ENCODE data around the gene FDX1.
"Not testable (repeated sequence)": the region's sequence is repeated elsewhere in the genome, so short reads cannot be mapped to it uniquely, and the experiment has no call there.

FDX1 gene, protein sequence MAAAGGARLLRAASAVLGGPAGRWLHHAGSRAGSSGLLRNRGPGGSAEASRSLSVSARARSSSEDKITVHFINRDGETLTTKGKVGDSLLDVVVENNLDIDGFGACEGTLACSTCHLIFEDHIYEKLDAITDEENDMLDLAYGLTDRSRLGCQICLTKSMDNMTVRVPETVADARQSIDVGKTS

DNA sequence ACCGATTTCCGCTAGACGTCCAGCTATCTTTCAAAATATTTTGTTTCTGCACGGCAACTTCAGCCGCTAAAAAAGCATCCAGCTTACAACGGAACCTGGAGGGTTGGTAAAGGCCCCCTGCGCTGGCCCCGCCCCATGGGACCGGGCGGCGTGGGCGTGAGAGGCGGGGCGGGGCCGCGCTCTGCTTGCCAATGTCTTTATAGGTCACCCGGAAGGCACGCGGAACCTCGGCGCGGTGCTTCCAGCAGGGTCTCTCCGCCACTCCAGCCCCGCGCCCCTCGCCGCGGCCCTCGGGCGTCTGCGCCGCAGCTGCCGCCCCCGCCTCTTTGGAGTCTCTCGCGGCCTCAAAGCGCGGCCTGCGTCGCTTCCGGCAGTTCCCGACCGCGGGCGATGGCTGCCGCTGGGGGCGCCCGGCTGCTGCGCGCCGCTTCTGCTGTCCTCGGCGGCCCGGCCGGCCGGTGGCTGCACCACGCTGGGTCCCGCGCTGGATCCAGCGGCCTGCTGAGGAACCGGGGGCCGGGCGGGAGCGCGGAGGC lies at the start of gene FDX1:
TSS of gene FDX1 (plus strand) at position 218 of the 536 bp plus-strand sequence. CDS start at position 391, 173 bp downstream.
- peak; percentile 96 for DNase-seq

DNA sequence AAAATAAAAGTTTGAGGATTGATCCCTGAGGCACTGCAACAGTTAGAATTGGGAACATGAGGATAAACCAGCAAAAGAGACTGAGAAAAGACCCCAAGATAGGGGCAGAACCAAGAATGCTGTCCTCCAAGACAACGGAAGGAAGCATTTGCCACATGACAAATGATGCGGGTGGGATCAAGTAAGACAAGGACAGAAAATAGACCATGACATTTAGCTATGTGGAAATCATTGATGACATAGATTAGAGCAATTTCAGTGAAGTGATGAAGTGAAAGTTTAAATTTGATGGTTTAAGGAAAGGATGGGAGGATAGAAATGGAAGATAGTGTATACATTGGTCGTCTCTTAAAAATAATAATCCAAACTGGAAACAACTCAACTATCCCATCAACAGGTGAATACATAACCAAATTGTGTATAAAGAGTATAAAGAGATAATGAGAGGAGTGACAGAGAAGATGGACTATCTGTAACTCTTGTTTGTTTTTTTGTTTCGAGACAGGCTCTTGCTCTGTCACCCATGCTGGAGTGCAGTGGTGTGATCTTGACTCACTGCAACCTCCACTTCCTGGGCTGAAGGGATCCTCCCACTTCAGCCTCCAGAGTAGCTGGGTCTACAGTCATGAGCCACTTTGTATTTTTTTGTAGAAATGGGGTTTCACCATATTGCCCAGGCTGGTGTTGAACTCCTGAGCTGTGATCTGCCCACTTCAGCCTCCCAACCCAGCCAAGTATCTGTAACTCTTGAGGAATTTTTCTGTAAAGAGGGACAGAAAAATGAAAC lies 48.7 kb upstream of the FDX1 start:
- DNase-seq = no peak

GRCh38 chr11:110388231-110388630 lies 41.5 kb upstream of the FDX1 start:
- DNase-seq = not testable (repeated sequence)

GRCh38 chr11:110389965-110390364 lies 39.8 kb upstream of the FDX1 start:
- no peak for DNase-seq

DNA sequence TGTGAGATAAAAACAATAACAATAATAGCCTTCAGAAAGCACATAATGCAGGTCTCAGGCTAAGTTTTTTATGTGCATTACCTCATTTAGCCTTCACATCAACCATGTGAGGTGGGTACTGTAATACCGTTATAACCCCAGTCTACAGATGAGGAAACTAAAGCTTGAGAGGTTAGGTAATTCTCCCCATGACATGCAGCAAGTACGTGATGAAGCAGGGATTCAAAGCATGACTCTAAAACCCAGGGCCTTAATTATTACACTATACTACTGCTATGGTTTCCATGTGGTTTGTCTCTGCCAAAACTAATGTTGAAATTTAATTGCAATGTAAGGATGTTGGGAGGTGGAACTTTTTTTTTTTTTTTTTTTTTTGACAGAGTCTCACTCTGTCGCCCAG lies 37.7 kb upstream of the FDX1 start:
- no peak for DNase-seq

DNA sequence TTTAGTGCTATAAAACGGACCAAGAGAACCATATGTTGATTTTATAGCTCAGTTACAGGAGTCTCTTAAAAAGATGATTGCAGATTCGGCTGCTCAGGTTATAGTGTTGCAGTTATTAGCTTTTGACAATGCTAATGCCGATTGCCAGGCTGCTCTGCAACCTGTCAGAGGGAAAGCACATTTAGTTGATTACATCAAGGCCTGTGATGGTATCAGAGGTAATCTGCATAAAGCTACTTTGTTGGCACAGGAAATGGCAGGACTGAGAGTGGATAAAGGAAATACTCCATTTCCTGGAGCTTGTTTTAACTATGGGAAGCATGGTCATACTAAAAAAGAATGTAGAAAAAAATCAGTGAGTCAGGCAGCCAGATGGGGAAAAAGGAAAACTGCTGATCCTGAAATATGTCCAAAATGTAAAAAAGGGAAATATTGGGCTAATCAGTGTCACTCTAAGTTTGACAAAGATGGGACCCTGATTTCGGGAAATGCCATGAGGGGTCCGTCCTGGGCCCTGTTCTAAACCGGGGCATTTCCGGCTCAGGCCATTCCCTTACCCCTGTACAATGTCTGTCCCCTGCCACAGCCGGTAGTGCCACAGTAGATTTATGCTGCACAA lies 32.0 kb upstream of the FDX1 start:
- DNase-seq = not testable (repeated sequence)

GRCh38 chr11:110403585-110403984 lies 26.2 kb upstream of the FDX1 start:
- not testable (repeated sequence) for DNase-seq

DNA sequence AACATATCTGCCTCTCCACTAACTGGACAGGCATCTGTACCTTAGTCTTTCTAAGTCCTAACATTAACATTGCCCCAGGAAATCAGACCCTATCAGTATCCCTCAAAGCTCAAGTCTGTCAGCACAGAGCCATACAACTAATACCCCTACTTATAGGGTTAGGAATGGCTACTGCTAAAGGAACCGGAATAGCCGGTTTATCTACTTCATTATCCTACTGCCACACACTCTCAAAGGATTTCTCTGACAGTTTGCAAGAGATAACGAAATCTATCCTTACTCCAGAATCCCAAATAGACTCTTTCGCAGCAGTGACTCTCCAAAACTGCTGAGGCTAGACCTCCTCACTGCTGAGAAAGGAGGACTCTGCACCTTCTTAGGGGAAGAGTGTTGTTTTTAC lies 24.1 kb upstream of the FDX1 start:
- not testable (repeated sequence) for DNase-seq

DNA sequence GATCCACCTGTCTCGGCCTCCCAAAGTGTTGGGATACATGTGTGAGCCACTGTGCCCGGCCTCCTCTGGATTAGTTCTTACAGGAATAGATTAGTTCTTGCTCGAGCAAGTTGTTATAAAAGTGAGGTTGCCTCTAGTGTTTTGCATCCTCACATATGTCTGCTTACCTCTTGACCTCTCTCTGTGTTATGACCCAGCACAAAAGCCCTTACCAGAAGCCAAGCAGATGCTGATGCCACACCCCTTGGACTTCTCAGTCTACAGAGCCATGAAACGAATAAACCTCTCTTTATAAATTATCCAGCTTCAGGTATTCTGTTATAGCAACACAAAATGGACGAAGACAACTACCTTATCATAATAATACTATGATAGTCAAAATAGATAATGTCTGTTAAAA lies 22.4 kb upstream of the FDX1 start:
- DNase-seq = no peak

GRCh38 chr11:110409174-110409573 lies 20.6 kb upstream of the FDX1 start:
- DNase-seq = peak; percentile 77

- no peak for DNase-seq
Observed at GRCh38 chr11:110410651-110411050, 19.1 kb upstream of the FDX1 start.

DNA sequence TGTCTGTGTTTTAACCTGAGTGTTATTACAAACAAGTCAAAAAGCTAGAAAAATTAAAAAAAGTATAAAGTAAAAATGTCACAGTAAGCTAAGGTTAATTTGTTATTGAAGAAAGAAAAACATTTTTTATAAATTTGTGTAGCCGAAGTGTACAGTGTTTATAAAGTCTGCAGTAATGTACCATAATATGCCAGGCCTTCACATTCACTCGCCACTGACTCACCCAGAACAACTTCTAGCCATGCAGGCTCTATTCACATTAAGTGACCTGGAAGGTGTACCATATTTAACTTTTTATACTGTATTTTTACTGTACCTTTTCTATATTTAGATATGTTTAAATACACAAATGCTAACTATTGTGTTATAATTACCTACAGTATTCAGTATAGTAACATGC lies 14.7 kb upstream of the FDX1 start:
- no peak for DNase-seq

DNA sequence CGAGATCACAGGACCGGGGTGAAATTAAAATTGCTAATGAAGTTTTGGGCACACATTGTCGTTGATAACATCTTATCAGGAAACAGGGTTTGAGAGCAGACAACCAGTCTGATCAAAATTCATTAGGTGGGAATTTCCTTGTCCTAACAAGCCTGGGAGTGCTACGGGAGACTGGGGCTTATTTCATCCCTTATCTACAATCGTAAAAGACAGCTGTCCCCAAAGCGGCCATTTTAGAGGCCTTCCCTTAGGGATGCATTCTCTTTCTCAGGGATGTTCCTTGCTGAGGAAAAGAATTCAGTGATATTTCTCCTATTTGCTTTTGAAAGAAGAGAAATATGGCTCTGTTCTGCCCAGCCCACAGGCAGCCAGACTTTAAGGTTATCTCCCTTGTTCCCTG lies 8.1 kb upstream of the FDX1 start:
- not testable (repeated sequence) for DNase-seq

- DNase-seq = no peak
Observed at GRCh38 chr11:110422306-110422905, 7.3 kb upstream of the FDX1 start.

- DNase-seq = no peak
Observed at GRCh38 chr11:110424775-110425444, 4.8 kb upstream of the FDX1 start.

DNA sequence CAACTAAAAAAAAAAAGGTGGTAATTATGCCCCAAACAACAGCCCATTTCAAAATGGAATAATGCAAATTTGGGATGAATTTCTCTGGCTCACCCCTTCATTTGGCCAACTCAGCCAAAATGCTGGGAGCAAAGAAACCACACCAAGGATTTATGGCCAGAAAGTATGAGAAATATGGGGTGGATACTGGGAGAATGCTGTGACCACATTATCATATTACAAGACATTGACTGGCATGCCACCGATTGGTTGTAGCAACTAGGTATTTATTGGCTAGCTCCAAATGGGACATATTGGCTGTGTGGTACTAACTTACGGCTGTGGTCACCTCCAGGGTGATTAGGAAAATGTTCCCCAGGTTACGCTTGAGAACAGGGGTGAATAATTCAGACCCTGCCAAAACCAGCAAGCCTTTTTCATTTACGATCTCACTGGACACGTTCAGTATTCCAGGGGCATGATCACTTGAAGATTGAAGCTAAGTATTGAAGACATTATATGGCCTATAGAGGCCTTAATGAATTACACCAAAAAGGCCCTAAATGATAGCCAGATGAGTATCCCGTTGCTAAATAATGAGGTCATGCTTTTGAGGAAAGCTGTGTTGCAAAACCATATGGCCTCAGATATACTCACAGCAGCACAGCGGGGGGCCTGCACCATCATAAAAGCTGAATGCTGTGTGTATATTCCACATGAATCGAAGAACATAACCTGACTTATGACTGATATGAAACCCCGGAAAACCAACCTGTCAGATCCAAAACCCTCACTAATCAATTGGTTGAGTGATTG lies 3.8 kb upstream of the FDX1 start:
- no peak for DNase-seq

- DNase-seq = no peak
Observed at GRCh38 chr11:110428040-110428439, 1.7 kb upstream of the FDX1 start.

DNA sequence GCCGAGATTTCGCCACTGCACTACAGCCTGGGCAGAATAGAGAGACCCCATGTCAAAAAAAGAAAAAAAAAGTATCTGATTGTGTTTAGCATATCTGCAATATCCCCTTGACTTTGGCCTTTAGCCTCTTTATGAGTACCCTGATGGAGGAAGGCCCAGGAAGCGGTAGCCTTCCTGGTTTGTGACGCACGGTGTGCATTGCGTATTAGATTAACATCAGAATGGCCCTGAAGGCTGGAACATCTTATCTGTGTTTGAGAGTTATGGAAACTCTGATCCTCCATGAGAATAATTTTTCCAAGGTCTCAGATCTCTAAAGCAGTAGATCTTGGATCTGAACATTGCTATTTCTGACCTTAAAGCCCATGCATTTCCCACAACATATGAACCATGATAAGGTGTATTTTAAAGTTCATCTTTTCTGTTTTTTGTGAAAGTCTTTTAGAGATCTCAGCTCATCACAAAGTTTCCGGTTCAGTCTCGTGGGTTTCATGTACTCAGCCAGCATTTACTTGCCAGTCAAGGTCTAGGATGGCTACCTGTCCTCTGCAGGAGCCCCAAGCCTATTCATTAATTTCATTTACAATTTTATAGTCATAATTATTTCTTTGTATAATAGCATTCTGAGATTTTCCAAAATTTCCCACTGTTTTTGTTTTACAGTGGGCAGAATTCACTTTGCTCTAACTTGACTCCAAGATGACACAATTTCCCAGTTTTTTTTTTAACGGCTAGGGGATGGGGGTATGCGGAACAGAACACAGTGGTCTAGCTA lies 605 bp upstream of the FDX1 start:
- DNase-seq = no peak

GRCh38 chr11:110430267-110431050 lies 711 bp downstream of the FDX1 start:
- DNase-seq = no peak

DNA sequence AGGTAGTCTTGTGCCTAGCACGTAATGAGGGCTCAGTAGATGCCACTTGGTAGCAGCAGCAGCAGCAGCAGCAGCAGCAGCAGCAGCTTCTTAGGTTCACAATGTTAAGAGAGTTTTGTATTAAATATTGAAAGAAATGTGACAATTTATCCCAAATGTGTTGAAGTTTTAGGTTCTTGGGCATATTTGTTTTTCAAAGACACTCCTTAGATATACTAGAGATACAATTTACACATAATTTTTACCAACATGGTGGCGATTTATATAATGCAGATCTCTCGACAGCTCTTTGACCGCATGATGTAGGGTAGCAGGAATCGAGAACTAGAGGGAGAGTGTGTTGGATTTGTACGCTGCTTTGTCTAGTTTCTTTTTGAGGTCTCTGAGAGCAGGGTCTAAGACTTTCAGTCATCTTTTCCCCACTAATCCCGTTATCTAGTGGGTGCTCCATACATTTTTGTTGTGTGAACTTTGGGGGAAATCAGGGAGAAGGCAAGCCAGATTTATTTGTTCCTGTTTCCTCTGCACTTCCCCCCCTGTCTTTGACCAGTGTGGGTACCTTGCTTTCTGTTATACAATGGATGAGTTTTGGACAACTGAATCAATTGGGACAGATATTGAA lies 1.4 kb downstream of the FDX1 start:
- DNase-seq = no peak
